GM18909 (cell line): ENCODE results near the gene LRRC4C.

Experiments
- ATAC-seq: cut with Tn5 transposase; IDR thresholded peaks from one replicate; pipeline ENCODE4 v1.9.1; 2021; ENCODE audit warnings: mild to moderate bottlenecking; ENCODE audit not compliant: unreplicated experiment, poor library complexity

LRRC4C gene

GRCh38 chr11:40338739-40339138, 1120.7 kb downstream of the LRRC4C start:
- no peak for ATAC-seq

- no peak for ATAC-seq
Measured at GRCh38 chr11:40338062-40338461, 1121.4 kb downstream of the LRRC4C start.

DNA sequence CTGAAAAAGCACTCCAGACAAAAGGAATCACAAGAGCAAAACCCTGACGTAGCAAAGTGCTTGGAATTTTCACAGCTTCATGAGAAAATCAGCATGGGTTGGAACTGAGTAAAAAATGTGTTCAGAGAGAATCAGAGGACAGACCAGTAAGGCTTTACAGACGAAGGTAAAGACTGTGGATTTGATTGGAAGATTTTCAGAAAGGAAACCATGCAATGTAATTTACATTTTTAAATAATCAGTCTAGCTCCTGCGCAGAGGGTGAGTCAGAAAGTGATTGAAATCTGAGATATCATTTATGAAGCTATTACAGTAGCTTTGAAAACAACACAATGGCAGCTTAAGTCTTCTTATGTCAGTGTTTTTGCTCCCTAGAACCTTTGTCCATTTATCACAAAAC, 1122.3 kb downstream of the LRRC4C start:
- ATAC-seq = no peak

DNA sequence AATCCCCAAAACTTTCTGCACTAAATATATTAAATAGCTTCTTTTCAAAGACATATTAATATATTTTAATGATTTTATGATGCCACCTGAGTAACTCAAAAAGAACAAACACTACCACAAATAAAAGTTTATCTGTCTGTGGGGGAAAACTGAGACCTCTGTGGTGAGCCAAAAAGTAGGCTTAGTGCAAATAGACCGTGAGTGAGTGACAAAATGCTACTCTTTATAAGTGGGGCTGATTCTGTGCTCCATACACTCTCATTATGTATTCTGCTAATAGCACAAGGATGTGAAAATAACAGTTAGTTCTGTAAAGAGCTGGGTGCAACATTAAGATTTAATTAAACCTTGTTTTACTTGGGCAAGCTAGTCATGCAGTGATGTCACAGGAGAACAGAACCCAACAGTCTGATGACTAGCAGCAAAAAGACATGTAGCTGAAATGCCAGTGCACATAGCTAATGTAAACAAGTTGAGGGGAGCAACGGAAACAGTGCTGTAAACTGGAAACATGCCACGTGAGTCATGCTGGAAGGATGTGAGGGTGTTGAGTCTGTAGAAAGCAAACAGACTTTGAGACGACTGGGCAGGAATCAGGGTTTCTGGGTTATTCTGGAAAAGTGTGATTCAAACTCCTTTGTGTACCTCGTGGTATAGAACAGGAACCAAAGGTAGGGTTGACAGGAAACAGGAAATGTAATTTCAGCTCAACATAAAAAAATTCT, 1130.4 kb downstream of the LRRC4C start:
- no peak for ATAC-seq

DNA sequence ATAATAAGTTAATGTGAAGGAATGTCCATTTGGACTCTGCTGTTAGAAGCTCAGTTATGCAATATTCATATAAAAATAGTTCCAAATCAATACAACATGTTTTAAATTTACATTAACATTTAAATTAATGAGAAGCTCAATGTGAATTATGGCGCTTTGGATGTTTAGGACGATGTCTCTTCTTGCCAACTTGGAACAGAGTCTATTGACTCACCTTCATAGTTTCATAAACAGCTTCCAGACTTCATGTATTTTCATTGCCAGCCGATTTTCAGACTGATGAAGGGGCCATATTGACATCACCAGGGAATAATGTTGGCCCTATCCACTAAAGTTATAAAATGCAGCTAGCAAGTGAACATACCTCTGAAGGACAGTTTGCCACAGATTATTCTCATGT, 1136.2 kb downstream of the LRRC4C start:
- ATAC-seq = no peak

GRCh38 chr11:40321537-40321936, 1137.9 kb downstream of the LRRC4C start:
- ATAC-seq = no peak

- ATAC-seq = no peak
Measured at GRCh38 chr11:40316171-40316570, 1143.3 kb downstream of the LRRC4C start.

- no peak for ATAC-seq
Measured at GRCh38 chr11:40315122-40315521, 1144.3 kb downstream of the LRRC4C start.

GRCh38 chr11:40314327-40314726, 1145.1 kb downstream of the LRRC4C start:
- ATAC-seq = no peak

- ATAC-seq = peak; percentile 93
Measured at GRCh38 chr11:40306938-40307548, 1152.4 kb downstream of the LRRC4C start.

GRCh38 chr11:40302669-40303068, 1156.8 kb downstream of the LRRC4C start:
- no peak for ATAC-seq

GRCh38 chr11:40295466-40295865, 1164.0 kb downstream of the LRRC4C start:
- ATAC-seq = no peak

GRCh38 chr11:40294741-40295140, 1164.7 kb downstream of the LRRC4C start:
- ATAC-seq = no peak

- peak; percentile 23 for ATAC-seq
Measured at GRCh38 chr11:40294349-40294735, 1165.1 kb downstream of the LRRC4C start.

DNA sequence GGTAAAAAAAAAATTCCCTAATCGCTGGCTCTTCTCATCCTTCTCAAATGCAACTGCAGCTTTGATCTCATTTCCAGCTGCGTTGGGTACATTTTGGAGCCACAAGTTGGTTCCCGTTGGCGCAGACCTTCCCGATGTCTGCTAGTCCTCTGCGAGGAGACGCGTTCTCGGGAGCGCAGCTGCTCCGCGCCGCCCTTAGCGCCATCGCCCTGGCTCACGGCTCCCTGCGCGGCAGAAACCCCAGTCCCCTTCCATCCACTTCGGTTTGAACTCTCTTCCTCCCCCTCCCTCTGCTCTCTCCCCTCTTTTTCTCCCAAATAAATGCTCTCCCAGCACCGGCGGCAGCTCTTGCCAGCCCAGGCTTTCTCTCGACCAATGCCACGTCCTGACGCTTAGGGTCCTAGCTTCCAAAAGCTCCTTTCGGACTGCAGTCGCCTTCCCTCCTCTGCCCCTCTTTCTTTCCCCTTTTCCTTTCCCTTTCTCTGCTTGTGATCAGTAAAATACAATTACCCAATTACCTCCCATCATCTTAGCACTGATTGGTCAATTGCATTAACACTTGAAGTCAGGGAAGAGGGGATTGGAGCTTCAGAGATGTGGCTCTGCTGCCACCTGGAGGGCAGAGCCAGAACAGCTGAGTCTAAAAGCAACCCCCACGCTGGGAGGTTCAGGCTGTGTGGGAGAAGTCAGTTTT, 1165.7 kb downstream of the LRRC4C start:
- ATAC-seq = peak; percentile 96

- no peak for ATAC-seq
Measured at GRCh38 chr11:40292721-40293508, 1166.5 kb downstream of the LRRC4C start.

DNA sequence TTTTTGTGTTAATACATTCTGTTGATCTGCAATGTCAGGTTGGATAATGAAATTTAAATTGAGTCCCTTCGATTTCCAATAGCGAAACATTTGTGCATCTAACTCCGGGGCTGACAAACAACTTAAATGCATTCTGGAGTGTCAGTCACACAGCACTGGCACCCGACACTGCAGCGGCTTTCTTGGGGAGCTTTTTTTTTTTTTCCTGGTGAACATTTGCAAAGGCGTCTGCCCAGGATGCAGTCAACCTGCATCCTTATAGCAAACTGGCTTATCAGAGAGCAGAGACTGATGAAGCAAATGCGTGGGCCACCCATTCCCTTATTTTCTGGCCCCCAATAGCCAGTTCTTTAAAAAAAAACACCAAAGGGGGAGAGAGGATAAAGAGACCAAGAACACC, 1167.7 kb downstream of the LRRC4C start:
- ATAC-seq = no peak

GRCh38 chr11:40291329-40291728, 1168.1 kb downstream of the LRRC4C start:
- ATAC-seq = no peak

DNA sequence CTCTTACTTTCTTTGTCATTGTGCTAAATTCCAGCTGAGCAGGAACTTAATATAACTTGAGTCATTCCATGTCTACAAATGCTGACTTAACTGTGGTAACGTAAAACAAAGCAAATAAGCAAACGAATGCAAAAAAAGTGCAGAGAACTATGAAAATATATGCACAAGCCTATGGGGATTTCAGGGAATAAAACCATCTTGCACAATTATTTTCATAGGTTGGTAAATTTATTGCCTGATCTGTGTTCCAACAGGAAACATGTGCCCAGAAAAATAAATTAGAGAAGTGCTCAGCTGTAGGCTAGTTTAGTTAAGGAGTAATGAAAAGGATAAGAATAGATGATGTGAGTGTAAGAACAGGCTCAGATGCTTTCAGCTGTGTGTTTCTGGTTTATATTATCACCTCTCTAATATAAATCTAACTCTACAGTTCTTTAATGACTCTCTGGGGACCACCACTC, 1169.3 kb downstream of the LRRC4C start:
- ATAC-seq = no peak

GRCh38 chr11:40289370-40289769, 1170.1 kb downstream of the LRRC4C start:
- ATAC-seq = no peak
